CD4-positive, alpha-beta T cell (primary cell): ENCODE measurements around the gene ASIC3. TPM values are rescaled to one million over a fixed set of nuclear protein-coding genes. Genes with fewer than 3 reads are reported as not detected.

ENCODE experiments used
- ATAC-seq: fragments of 200-7000 bp; cut with Tn5 transposase; one replicate; pipeline ENCODE4 v1.10.0; 2022; ENCODE audit warnings: mild to moderate bottlenecking; ENCODE audit not compliant: poor library complexity
- CTCF ChIA-PET: fragments of 350-600 bp; sonication (Branson Sonifier 250); formaldehyde crosslinking; loops from one replicate; lab custom pipeline; 2021; ENCODE audit warnings: antibody characterized with exemption, inconsistent platforms; lab: Charles Lee
- POLR2A ChIA-PET: fragments of 350-600 bp; sonication (Branson Sonifier 250); formaldehyde crosslinking; loops from one replicate; lab custom pipeline; 2021; ENCODE audit warnings: antibody characterized with exemption, inconsistent platforms; lab: Charles Lee
- DNase-seq, 14 experiments: peaks; one replicate each; pipeline ENCODE4 v3.0.0-alpha.2; 2013 to 2020; ENCODE audit warnings: mixed read lengths in 2 of 14
- H3K27ac ChIP-seq, 2 donors: one replicate each; pipeline versions ENCODE4 v1.5.1 to v1.7.0; 2013; ENCODE audit warnings: low read length in 2 of 2, low read depth in 1 of 2, mild to moderate bottlenecking in 1 of 2
- H3K27me3 ChIP-seq, 2 experiments: 1 replicate in 1 of 2; 2 replicates in 1 of 2; pipeline versions ENCODE4 v1.6.1 to v1.7.0; 2013; ENCODE audit warnings: low read length in 2 of 2, control low read depth in 1 of 2, mild to moderate bottlenecking in 1 of 2, moderate library complexity in 1 of 2; ENCODE audit not compliant: insufficient read depth in 2 of 2, control insufficient read depth in 1 of 2
- H3K36me3 ChIP-seq: one replicate; pipeline ENCODE4 v1.6.1; 2013; ENCODE audit warnings: low read length, control low read depth; ENCODE audit not compliant: insufficient read depth
- H3K4me1 ChIP-seq: one replicate; pipeline ENCODE4 v1.6.1; 2013; ENCODE audit warnings: low read length, control low read depth; ENCODE audit not compliant: insufficient read depth
- H3K4me3 ChIP-seq: one replicate; pipeline ENCODE4 v1.5.1; 2013; ENCODE audit warnings: mild to moderate bottlenecking, low read length, moderate library complexity
- H3K9me3 ChIP-seq, 2 experiments: 1 replicate in 1 of 2; 2 replicates in 1 of 2; pipeline versions ENCODE4 v1.6.1 to v1.7.0; 2013; ENCODE audit warnings: low read length in 2 of 2, mild to moderate bottlenecking in 2 of 2, control low read depth in 1 of 2, moderate library complexity in 1 of 2; ENCODE audit not compliant: control insufficient read depth in 1 of 2, insufficient read depth in 1 of 2
- H3K27ac Mint-ChIP-seq: one replicate; pipeline ENCODE4 v1.8.0; 2020; ENCODE audit warnings: mixed read lengths
- H3K27me3 Mint-ChIP-seq: one replicate; pipeline ENCODE4 v1.8.0; 2021; ENCODE audit warnings: mixed read lengths
- H3K36me3 Mint-ChIP-seq: one replicate; pipeline ENCODE4 v1.8.0; 2021; ENCODE audit warnings: low read depth, mixed read lengths
- H3K4me1 Mint-ChIP-seq: one replicate; pipeline ENCODE4 v1.8.0; 2021; ENCODE audit warnings: low read depth, mixed read lengths
- H3K4me3 Mint-ChIP-seq: one replicate; pipeline ENCODE4 v1.8.0; 2020; ENCODE audit warnings: mild to moderate bottlenecking, mixed read lengths
- H3K9me3 Mint-ChIP-seq: one replicate; pipeline ENCODE4 v1.8.0; 2020; ENCODE audit warnings: mixed read lengths
- intact Hi-C, 2 experiments: fragments of 100-400 bp; cut with DNase I in 1 of 2; cut with micrococcal nuclease in 1 of 2; formaldehyde crosslinking; loops; one replicate each; pipeline versions ENCODE4 v1.15.1 to v1.9.0; 2023 to 2025; cut with DNase I, micrococcal nuclease
- total RNA-seq, 174 experiments: library from RNA in 2 of 174; stranded (reverse) in 2 of 174; gene quantifications; one replicate each; pipeline ENCODE4 v1.2.3 and lab custom pipeline; 2021 to 2026
- TF ChIP-seq, protein P1 (sequence below): fragments of 200-600 bp; IDR thresholded peaks from one replicate; pipeline ENCODE4 v1.8.0; 2022; ENCODE audit warnings: antibody characterized with exemption, mild to moderate bottlenecking

Gene ASIC3
- total RNA-seq, 2 experiments from 2014 or later: 13.8 to 15.2 TPM

DNA sequence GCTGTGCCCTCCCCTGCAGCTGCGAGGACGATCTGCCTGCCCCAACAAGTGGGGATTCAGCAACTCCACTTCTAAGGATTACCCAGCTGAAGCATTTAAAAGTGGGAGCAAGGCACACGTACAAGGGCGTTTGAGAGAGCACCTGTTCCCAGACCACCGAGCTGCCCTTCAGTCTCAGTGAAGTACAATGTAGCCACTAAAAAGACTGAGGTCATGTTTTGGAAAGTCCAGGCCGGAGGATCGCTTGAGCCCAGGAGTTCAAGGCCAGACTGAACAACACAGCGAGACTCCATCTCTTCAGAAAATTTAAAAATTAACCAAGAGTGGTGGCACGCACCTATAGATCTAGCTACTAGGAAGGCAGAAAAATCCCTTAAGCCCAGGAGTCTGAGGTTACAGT, 42.8 kb upstream of the ASIC3 start:
- H3K4me1 Mint-ChIP-seq: peaks cover 48% of the 10 kb centered on the region
- Histone ChIP-seq H3K4me3 (no peak overlapping the region), H3K36me3 (peaks cover 5% of the 10 kb centered on the region), H3K27ac (no peak overlapping the region), H3K4me1 (peaks cover 48% of the 10 kb centered on the region), H3K9me3 (no peaks in the 10 kb centered on the region), H3K27me3 (no peaks in the 10 kb centered on the region)
- intact Hi-C loops: no loop called here
- ChIA-PET POLR2A (interaction anchor here (1.8 kb wide), 1 partner anchor 8 kb away, joined by 7 read pairs; no protein-coding TSS in a partner anchor), CTCF (interaction anchor here (1.1 kb wide), 1 partner anchor 43 kb away, joined by 3 read pairs; no protein-coding TSS in a partner anchor)
- no peak for ATAC-seq
- no peak overlapping the region for H3K4me3 Mint-ChIP-seq
- H3K27ac Mint-ChIP-seq: no peak overlapping the region
- no peak for DNase-seq
- TF ChIP-seq, protein P1, sequence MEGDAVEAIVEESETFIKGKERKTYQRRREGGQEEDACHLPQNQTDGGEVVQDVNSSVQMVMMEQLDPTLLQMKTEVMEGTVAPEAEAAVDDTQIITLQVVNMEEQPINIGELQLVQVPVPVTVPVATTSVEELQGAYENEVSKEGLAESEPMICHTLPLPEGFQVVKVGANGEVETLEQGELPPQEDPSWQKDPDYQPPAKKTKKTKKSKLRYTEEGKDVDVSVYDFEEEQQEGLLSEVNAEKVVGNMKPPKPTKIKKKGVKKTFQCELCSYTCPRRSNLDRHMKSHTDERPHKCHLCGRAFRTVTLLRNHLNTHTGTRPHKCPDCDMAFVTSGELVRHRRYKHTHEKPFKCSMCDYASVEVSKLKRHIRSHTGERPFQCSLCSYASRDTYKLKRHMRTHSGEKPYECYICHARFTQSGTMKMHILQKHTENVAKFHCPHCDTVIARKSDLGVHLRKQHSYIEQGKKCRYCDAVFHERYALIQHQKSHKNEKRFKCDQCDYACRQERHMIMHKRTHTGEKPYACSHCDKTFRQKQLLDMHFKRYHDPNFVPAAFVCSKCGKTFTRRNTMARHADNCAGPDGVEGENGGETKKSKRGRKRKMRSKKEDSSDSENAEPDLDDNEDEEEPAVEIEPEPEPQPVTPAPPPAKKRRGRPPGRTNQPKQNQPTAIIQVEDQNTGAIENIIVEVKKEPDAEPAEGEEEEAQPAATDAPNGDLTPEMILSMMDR: no peak
- peaks cover 8% of the 10 kb centered on the region for H3K36me3 Mint-ChIP-seq
- H3K9me3 Mint-ChIP-seq: no peaks in the 10 kb centered on the region
- H3K27me3 Mint-ChIP-seq: no peaks in the 10 kb centered on the region

DNA sequence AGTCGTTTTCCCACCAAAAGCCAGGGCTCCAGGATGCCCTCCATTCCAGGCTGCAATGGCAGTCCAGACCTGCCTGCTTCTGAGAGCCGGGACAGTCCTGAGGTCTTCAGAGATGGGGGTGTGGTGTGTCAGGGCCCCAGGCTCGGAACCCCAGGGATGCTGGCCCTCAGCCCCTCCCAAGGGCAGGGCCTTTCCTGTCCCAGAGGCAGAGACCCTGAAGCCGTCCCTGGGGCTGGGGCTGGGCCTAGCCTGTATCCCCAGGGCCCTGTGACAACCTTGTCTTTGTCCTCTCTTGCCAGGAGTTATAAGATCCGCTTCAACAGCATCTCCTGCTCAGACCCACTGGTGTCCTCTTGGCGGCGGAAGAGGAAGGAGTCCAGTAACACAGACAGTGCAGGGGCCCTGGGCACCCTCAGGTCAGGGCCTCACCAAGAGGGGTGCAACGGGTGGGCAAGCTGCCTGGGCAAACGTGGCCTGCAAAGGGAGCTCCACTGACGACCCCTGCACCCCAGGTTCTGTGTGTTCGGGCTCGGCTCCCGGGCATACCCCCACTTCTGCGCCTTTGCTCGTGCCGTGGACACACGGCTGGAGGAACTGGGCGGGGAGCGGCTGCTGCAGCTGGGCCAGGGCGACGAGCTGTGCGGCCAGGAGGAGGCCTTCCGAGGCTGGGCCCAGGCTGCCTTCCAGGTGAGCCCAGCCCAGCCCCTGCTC, 41.6 kb upstream of the ASIC3 start:
- H3K27ac Mint-ChIP-seq: peak overlapping the region; percentile 88
- H3K27me3 Mint-ChIP-seq: no peaks in the 10 kb centered on the region
- DNase-seq (peak in 1 of 14 experiments; percentile 20), ATAC-seq (no peak)
- H3K4me3 ChIP-seq: no peak overlapping the region
- TF ChIP-seq, protein P1: no peak
- no peaks in the 10 kb centered on the region for H3K27me3 ChIP-seq
- H3K4me3 Mint-ChIP-seq: no peak overlapping the region
- peaks cover 55% of the 10 kb centered on the region for H3K4me1 ChIP-seq
- peaks cover 54% of the 10 kb centered on the region for H3K4me1 Mint-ChIP-seq
- no peaks in the 10 kb centered on the region for H3K9me3 Mint-ChIP-seq
- peaks cover 3% of the 10 kb centered on the region for H3K36me3 ChIP-seq
- no peaks in the 10 kb centered on the region for H3K9me3 ChIP-seq
- no peak overlapping the region for H3K27ac ChIP-seq
- CTCF ChIA-PET: interaction anchor here (1.1 kb wide), 1 partner anchor 44 kb away, joined by 3 read pairs; no protein-coding TSS in a partner anchor
- POLR2A ChIA-PET: interaction anchor here (0.9 to 3.2 kb wide), 4 partner anchors 10 to 22 kb away, joined by 3 to 14 read pairs (median 8); no protein-coding TSS in a partner anchor
- peaks cover 8% of the 10 kb centered on the region for H3K36me3 Mint-ChIP-seq
- intact Hi-C loops: no loop called here

DNA sequence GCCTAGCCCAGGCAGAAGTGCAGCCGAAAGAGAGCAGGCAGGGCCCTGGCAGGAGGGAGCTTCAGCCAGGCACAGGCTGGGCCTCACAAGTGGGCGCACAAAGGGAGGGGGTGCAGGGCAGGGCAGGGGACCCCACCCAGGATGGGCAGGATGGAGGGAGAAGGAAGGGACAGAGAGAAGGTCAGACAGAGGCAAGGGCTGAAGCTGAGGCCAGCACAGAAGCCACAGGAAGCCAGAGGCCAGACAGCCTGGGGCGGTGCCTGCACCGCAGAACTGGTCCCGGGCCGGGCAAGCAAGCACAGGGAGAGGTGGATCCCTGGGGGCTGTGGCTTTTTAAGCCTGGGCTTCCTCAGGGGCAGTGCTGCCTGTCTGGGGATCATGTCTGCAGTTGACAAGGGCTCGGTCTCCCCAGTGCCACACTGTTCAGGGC, 40.8 kb upstream of the ASIC3 start:
- intact Hi-C loops: no loop called here
- Mint-ChIP-seq H3K9me3 (no peaks in the 10 kb centered on the region), H3K27me3 (no peaks in the 10 kb centered on the region), H3K27ac (peak overlapping the region; percentile 88), H3K4me1 (peaks cover 61% of the 10 kb centered on the region), H3K36me3 (peaks cover 8% of the 10 kb centered on the region), H3K4me3 (peak overlapping the region; percentile 87)
- H3K27ac ChIP-seq: peak overlapping the region; percentile 16 to 37
- H3K27me3 ChIP-seq: no peaks in the 10 kb centered on the region
- no peaks in the 10 kb centered on the region for H3K36me3 ChIP-seq
- ChIA-PET CTCF (interaction anchor here (1.1 to 1.7 kb wide), 3 partner anchors 10 to 21 kb away, joined by 4 to 12 read pairs (median 5); partner anchors contain the start of gene ABCB8), POLR2A (interaction anchor here (1.3 to 8.5 kb wide), 7 partner anchors 11 to 32 kb away, joined by 3 to 77 read pairs (median 11); partner anchors contain the start of gene ABCB8)
- peak overlapping the region; percentile 52 for H3K4me3 ChIP-seq
- no peaks in the 10 kb centered on the region for H3K9me3 ChIP-seq
- ATAC-seq (no peak), DNase-seq (peak in 1 of 14 experiments; percentile 33)
- peaks cover 63% of the 10 kb centered on the region for H3K4me1 ChIP-seq
- TF ChIP-seq, protein P1: no peak
